ENCODE data around the gene KNDC1. TPM values are rescaled to one million over a fixed set of nuclear protein-coding genes. Genes with fewer than 3 reads are reported as not detected.

Gene KNDC1
- total RNA-seq, 4 donors from 2014 or later = 2.1 to 9.3 (median 3.5) TPM

GRCh38 chr10:133139551-133140065, 20.4 kb upstream of the KNDC1 start:
- no peaks in the 10 kb centered on the region for H3K36me3 ChIP-seq
- no peak overlapping the region for H3K27ac ChIP-seq
- intact Hi-C loops (cut with DNase I) = no loop called here
- H3K4me3 ChIP-seq (replicated peaks in 1 of 3) = no peak overlapping the region
- no peak for TF ChIP-seq CTCF (IDR thresholded peaks at IDR 0.05)
- DNase-seq = no peak
- no peaks in the 10 kb centered on the region for H3K4me1 ChIP-seq
- no peaks in the 10 kb centered on the region for H3K9me3 ChIP-seq
- WGBS, 2 donors = 24 to 62% methylated on average over 13 to 14 of the region's 17 CpGs
- no peaks in the 10 kb centered on the region for H3K27me3 ChIP-seq

- Histone ChIP-seq H3K4me3 (replicated peaks in 1 of 3) (no peak overlapping the region), H3K27me3 (no peaks in the 10 kb centered on the region), H3K36me3 (no peaks in the 10 kb centered on the region), H3K27ac (no peak overlapping the region), H3K4me1 (no peaks in the 10 kb centered on the region), H3K9me3 (no peaks in the 10 kb centered on the region)
- WGBS, 2 donors = 68 to 74% methylated on average over 9 to 15 of the region's 26 CpGs
- intact Hi-C loops (cut with DNase I) = no loop called here
- no peak for DNase-seq
- TF ChIP-seq CTCF (IDR thresholded peaks at IDR 0.05) = no peak
- TF ChIP-seq POLR2A (IDR thresholded peaks at IDR 0.05) = no peak
Observed at GRCh38 chr10:133140417-133141143, 19.4 kb upstream of the KNDC1 start.

GRCh38 chr10:133141144-133141957, 18.7 kb upstream of the KNDC1 start:
- Histone ChIP-seq H3K9me3 (no peaks in the 10 kb centered on the region), H3K4me3 (replicated peaks in 1 of 3) (no peak overlapping the region), H3K36me3 (no peaks in the 10 kb centered on the region), H3K4me1 (no peaks in the 10 kb centered on the region), H3K27ac (no peak overlapping the region), H3K27me3 (no peaks in the 10 kb centered on the region)
- intact Hi-C loops (cut with DNase I) = no loop called here
- DNase-seq = no peak
- WGBS, 2 donors = 75 to 88% methylated on average over 13 to 24 of the region's 28 CpGs
- TF ChIP-seq CTCF (IDR thresholded peaks at IDR 0.05) = no peak
- TF ChIP-seq POLR2A (IDR thresholded peaks at IDR 0.05) = no peak

- Histone ChIP-seq H3K9me3 (no peaks in the 10 kb centered on the region), H3K4me3 (replicated peaks in 1 of 3) (no peak overlapping the region), H3K27ac (no peak overlapping the region), H3K27me3 (no peaks in the 10 kb centered on the region), H3K36me3 (no peaks in the 10 kb centered on the region), H3K4me1 (no peaks in the 10 kb centered on the region)
- intact Hi-C loops (cut with DNase I) = no loop called here
- DNase-seq = no peak
- TF ChIP-seq POLR2A (IDR thresholded peaks at IDR 0.05) = no peak
- no peak for TF ChIP-seq CTCF (IDR thresholded peaks at IDR 0.05)
- 80 to 95% methylated on average over 11 to 22 of the region's 27 CpGs for WGBS, 2 donors
Observed at GRCh38 chr10:133141958-133142340, 18.1 kb upstream of the KNDC1 start.
